Measurements from ENCODE around the gene INSC. TPM values are rescaled to one million over a fixed set of nuclear protein-coding genes. Genes with fewer than 3 reads are reported as not detected.
"Not testable (repeated sequence)": the region's sequence is repeated elsewhere in the genome, so short reads cannot be mapped to it uniquely, and the experiment has no call there.

INSC gene, protein sequence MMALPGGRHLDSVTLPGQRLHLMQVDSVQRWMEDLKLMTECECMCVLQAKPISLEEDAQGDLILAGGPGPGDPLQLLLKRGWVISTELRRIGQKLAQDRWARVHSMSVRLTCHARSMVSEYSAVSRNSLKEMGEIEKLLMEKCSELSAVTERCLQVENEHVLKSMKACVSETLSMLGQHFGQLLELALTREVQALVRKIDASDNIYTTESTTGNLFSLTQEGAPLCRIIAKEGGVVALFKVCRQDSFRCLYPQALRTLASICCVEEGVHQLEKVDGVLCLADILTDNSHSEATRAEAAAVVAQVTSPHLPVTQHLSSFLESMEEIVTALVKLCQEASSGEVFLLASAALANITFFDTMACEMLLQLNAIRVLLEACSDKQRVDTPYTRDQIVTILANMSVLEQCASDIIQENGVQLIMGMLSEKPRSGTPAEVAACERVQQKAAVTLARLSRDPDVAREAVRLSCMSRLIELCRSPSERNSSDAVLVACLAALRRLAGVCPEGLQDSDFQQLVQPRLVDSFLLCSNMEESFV
- polyA plus RNA-seq (2013), result not detected

DNA sequence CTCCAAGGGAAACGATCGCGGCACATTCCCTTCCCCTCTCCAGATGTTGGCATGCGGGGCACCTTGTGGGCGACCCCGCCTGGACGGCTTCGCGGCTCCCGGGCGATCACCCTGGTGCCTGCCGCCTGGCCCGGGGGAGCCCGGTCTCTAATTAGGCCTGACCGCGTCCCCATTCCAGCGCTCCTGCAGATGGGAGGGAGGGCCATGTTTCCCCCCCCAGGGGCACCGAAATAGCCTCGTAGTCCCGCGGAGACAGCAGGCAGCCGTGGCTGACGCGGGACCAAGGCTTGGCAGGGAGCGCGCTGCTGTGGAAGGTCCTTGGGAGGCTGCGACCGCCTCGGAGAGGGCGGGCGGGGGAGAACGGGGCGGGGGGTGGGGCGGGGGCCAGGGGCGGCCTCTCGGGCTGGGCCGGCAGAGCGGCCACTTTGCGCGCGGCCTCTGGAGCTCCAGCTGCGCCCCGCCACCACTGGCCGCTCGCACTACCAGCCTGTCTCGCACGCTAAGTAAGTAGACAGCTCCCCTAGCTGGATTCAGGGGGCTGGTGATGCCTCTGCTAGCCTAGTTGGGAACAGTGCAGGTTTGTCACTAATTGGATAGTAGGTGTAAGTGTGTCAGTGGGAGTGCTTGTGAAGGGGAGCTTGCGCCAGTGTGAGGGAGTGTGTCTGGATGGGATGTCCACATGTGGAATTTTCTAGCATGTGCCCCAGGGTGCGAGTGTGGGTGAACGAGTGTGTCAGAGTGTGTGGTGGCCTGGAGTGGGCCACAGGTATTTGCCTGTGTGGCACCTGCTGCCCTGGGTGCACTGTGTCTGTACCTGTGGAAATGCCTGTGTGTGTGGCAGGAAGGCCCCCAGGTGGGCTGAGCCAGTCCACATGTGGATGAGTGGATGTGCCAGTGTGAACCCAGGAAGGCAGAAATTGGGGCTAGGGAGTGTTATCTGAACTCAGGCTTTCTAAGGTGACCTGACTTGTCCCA is at the start of gene INSC:
TSS of gene INSC (plus strand) at position 423 of the 975 bp plus-strand sequence. CDS start 34,252 bp downstream, outside the sequence.
- H3K27ac ChIP-seq (ENCODE audit: insufficient read depth in 1 of 2, low read depth in 1 of 2, low read length in 2 of 2, poor library complexity in 1 of 2, severe bottlenecking in 2 of 2), result no peak within 1 kb of the TSS
- DNase-seq, result peak in 2 of 3 donors; percentile 38 to 53
- ChIA-PET POLR2A (interaction anchor here (0.6 kb wide), 1 partner anchor 166 kb away, joined by 3 read pairs; no protein-coding TSS in a partner anchor), CTCF (interaction anchor here (0.7 to 7.6 kb wide), 6 partner anchors 12 to 349 kb away, joined by 3 to 89 read pairs (median 6); no protein-coding TSS in a partner anchor)
- peaks cover 5 to 35% (median 17%) of the 10 kb centered on the region in 4 experiments for H3K4me1 ChIP-seq (ENCODE audit: control extremely low read depth in 1 of 4, control insufficient read depth in 4 of 4, insufficient read depth in 4 of 4, low read length in 3 of 4)
- H3K27me3 ChIP-seq (replicated peaks in 2 of 5; ENCODE audit: control insufficient read depth in 4 of 5, insufficient read depth in 5 of 5, low read length in 4 of 5), result peaks cover 0 to 21% (median 3%) of the 10 kb centered on the region in 5 experiments
- H3K4me3 ChIP-seq (ENCODE audit: control insufficient read depth in 1 of 7, extremely low read depth in 1 of 7, insufficient read depth in 4 of 7, low read depth in 2 of 7, low read length in 6 of 7), result peak within 1 kb of the TSS in 4 of 7 experiments; percentile 25 to 69 (median 50)
- WGBS (ENCODE audit: insufficient coverage), result 7% methylated on average over 32 of the region's 50 CpGs
- H3K36me3 ChIP-seq (ENCODE audit: control insufficient read depth in 4 of 4, insufficient read depth in 4 of 4, low read length in 3 of 4), result no peaks in the 10 kb centered on the region
- no peaks in the 10 kb centered on the region for H3K9me3 ChIP-seq (ENCODE audit: control extremely low read depth in 1 of 5, control insufficient read depth in 4 of 5, insufficient read depth in 2 of 5, low read depth in 1 of 5, low read length in 4 of 5)

DNA sequence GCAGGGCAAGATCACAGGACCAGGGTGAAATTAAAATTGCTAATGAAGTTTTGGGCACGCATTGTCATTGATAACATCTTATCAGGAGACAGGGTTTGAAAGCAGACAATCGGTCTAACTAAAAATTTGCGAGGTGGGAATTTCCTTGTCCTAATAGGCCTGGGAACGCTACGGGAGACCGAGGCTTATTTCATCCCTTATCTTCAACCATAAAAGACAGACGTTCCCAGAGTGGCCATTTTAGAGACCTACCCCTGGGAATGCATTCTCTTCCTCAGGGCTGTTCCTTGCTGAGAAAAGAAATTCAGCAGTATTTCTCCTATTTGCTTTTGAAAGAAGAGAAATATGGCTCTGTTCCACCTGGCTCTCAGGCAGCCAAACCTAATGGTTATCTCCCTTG is 45.0 kb upstream of the INSC start:
- H3K4me3 ChIP-seq (ENCODE audit: control insufficient read depth in 1 of 7, extremely low read depth in 1 of 7, insufficient read depth in 4 of 7, low read depth in 2 of 7, low read length in 6 of 7); DNase-seq; H3K27ac ChIP-seq (ENCODE audit: insufficient read depth in 1 of 2, low read depth in 1 of 2, low read length in 2 of 2, poor library complexity in 1 of 2, severe bottlenecking in 2 of 2); H3K36me3 ChIP-seq (ENCODE audit: control insufficient read depth in 4 of 4, insufficient read depth in 4 of 4, low read length in 3 of 4); CTCF ChIA-PET; POLR2A ChIA-PET: not testable (repeated sequence)
- Histone ChIP-seq H3K4me1 (ENCODE audit: control extremely low read depth in 1 of 4, control insufficient read depth in 4 of 4, insufficient read depth in 4 of 4, low read length in 3 of 4) (peaks cover 0 to 18% (median 16%) of the 10 kb centered on the region in 4 experiments), H3K9me3 (ENCODE audit: control extremely low read depth in 1 of 5, control insufficient read depth in 4 of 5, insufficient read depth in 2 of 5, low read depth in 1 of 5, low read length in 4 of 5) (peaks cover 0 to 10% (median 4%) of the 10 kb centered on the region in 5 experiments), H3K27me3 (replicated peaks in 2 of 5; ENCODE audit: control insufficient read depth in 4 of 5, insufficient read depth in 5 of 5, low read length in 4 of 5) (peaks cover 0 to 41% (median 25%) of the 10 kb centered on the region in 5 experiments)
- WGBS (ENCODE audit: insufficient coverage), result 98% methylated on average over 6 of the region's 7 CpGs

DNA sequence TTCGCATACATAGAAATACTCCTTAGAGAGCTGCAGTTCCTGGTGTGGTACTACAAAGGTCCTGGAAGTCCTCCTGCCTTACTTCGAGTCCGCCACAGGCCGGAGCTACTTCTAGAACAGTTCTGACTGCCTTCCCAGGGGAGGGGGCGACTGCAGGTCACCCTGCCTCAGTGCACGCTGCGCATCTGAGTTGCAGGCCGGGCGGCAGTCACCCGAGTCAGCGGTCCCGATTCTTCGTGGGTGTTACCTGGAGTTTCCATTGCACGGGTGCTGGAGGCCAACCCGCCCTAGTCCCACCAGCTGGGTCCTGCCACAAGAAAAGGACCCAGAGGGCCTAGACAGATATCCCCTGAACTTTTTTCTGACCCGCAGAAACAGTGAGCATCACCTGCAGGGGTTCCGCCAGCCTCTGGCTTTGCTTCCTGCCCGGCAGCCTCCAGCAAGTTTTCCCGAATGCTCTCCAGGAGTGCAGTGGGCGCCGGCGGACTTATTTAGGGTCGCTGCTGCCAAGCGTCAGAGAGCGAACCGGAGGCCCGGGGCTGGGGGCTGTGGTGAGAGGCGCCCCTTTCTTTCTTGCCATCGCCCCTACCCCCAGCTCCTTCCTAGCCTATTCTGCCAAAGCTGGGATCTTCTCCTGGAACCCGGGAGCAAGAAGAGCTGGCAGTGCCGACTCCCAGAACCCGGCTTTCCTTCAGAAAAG is 43.0 kb upstream of the INSC start:
- Histone ChIP-seq H3K4me1 (ENCODE audit: control extremely low read depth in 1 of 4, control insufficient read depth in 4 of 4, insufficient read depth in 4 of 4, low read length in 3 of 4) (peaks cover 0 to 20% (median 18%) of the 10 kb centered on the region in 4 experiments), H3K4me3 (ENCODE audit: control insufficient read depth in 1 of 7, extremely low read depth in 1 of 7, insufficient read depth in 4 of 7, low read depth in 2 of 7, low read length in 6 of 7) (no peak overlapping the region), H3K9me3 (ENCODE audit: control extremely low read depth in 1 of 5, control insufficient read depth in 4 of 5, insufficient read depth in 2 of 5, low read depth in 1 of 5, low read length in 4 of 5) (peaks cover 0 to 10% (median 4%) of the 10 kb centered on the region in 5 experiments), H3K27me3 (replicated peaks in 2 of 5; ENCODE audit: control insufficient read depth in 4 of 5, insufficient read depth in 5 of 5, low read length in 4 of 5) (peaks cover 0 to 55% (median 22%) of the 10 kb centered on the region in 5 experiments), H3K27ac (ENCODE audit: insufficient read depth in 1 of 2, low read depth in 1 of 2, low read length in 2 of 2, poor library complexity in 1 of 2, severe bottlenecking in 2 of 2) (no peak overlapping the region), H3K36me3 (ENCODE audit: control insufficient read depth in 4 of 4, insufficient read depth in 4 of 4, low read length in 3 of 4) (no peaks in the 10 kb centered on the region)
- DNase-seq, result no peak
- ChIA-PET CTCF (interaction anchor here (1.6 to 6.9 kb wide), 2 partner anchors 29 to 164 kb away, joined by 3 to 61 read pairs; no protein-coding TSS in a partner anchor), POLR2A (no interaction called here)
- WGBS (ENCODE audit: insufficient coverage), result 93% methylated on average over 29 of the region's 32 CpGs

DNA sequence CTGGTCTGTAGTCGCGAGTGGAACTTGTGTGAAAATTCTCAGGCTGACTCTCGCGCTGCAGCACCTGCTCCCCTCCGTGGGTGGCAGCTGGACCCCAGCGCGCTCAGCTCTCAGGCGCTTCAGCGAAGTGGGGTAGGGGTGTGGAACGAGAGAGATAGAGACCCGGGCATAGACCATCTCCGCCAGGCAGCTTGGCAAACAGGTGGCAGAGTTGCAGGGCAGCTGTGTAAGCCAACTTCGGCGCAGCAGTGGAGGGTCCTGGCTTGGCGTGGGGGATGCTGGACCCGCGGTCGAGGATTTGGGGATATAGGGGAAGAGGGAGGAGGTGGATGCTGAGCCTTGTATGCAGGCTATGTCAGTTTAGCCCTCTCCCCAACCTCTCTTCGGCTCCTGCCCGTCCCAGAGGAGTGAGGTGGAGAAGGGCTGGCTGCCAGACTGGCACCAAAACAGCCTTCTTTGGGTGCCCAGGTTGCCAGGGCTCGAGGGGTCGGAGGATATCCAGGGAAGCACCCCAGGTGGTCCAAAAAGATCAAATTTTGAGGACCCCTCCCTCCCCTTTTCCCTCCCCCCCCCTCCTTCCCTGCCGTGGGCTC is 42.1 kb upstream of the INSC start:
- POLR2A ChIA-PET, result no interaction called here
- Histone ChIP-seq H3K4me1 (ENCODE audit: control extremely low read depth in 1 of 4, control insufficient read depth in 4 of 4, insufficient read depth in 4 of 4, low read length in 3 of 4) (peaks cover 0 to 20% (median 20%) of the 10 kb centered on the region in 4 experiments), H3K9me3 (ENCODE audit: control extremely low read depth in 1 of 5, control insufficient read depth in 4 of 5, insufficient read depth in 2 of 5, low read depth in 1 of 5, low read length in 4 of 5) (peaks cover 0 to 10% (median 4%) of the 10 kb centered on the region in 5 experiments), H3K4me3 (ENCODE audit: control insufficient read depth in 1 of 7, extremely low read depth in 1 of 7, insufficient read depth in 4 of 7, low read depth in 2 of 7, low read length in 6 of 7) (no peak overlapping the region), H3K36me3 (ENCODE audit: control insufficient read depth in 4 of 4, insufficient read depth in 4 of 4, low read length in 3 of 4) (no peaks in the 10 kb centered on the region), H3K27me3 (replicated peaks in 2 of 5; ENCODE audit: control insufficient read depth in 4 of 5, insufficient read depth in 5 of 5, low read length in 4 of 5) (peaks cover 0 to 56% (median 22%) of the 10 kb centered on the region in 5 experiments), H3K27ac (ENCODE audit: insufficient read depth in 1 of 2, low read depth in 1 of 2, low read length in 2 of 2, poor library complexity in 1 of 2, severe bottlenecking in 2 of 2) (no peak overlapping the region)
- CTCF ChIA-PET, result interaction anchor here (1.5 to 6.9 kb wide), 4 partner anchors 28 to 283 kb away, joined by 3 to 61 read pairs (median 18); no protein-coding TSS in a partner anchor
- WGBS (ENCODE audit: insufficient coverage), result 88% methylated on average over 13 of the region's 23 CpGs
- DNase-seq, result no peak

DNA sequence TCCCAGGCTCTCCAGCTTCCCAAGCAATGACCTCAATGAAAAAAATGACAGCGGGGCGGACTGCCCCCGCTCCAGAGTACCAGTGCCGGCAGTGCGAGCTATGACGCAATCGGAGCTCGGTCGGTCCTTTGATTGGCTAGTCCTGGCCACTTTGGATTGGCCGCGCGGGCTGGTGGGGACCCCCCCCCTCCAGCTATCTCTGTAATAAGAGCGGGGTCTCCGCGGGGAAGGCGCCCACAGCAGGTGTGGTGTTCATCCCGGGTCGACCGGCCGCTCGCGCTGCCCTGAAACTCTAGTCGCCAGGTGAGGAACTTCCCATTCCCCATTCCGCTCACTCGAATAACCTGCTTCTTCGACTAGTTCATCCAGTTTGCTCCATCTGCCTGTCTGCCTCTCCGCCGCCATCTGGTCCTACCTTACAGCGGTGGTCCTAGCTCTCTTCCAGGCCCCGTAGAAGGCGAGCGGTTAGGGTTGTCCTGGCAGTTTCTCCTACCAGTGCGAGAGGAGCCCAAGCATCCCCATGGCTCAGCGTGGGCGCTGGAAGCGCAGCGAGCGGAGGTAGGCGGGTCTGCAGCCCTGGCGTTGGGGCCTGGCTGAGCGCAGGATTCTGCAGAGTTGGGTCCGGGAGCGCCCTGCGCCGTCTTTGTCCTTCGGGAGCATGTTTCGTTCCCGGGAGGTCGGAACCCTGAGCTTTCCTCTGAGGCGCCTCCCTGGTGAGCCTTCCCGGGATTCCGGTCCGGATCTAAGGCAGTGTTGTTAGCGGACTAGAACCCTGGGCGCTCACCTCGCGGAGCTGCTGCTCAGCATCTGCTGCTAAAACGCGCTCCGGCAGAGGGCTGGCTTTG is 41.1 kb upstream of the INSC start, which contains the start of gene CALCB:
TSS of gene CALCB (plus strand) at position 233 of the 845 bp plus-strand sequence. CDS start 1,126 bp downstream, outside the sequence.
- WGBS (ENCODE audit: insufficient coverage), result 4% methylated on average over 58 of the region's 60 CpGs
- Histone ChIP-seq H3K27ac (ENCODE audit: insufficient read depth in 1 of 2, low read depth in 1 of 2, low read length in 2 of 2, poor library complexity in 1 of 2, severe bottlenecking in 2 of 2) (no peak within 1 kb of the TSS), H3K4me1 (ENCODE audit: control extremely low read depth in 1 of 4, control insufficient read depth in 4 of 4, insufficient read depth in 4 of 4, low read length in 3 of 4) (peaks cover 0 to 20% (median 20%) of the 10 kb centered on the region in 4 experiments), H3K9me3 (ENCODE audit: control extremely low read depth in 1 of 5, control insufficient read depth in 4 of 5, insufficient read depth in 2 of 5, low read depth in 1 of 5, low read length in 4 of 5) (peaks cover 0 to 7% (median 4%) of the 10 kb centered on the region in 5 experiments), H3K4me3 (ENCODE audit: control insufficient read depth in 1 of 7, extremely low read depth in 1 of 7, insufficient read depth in 4 of 7, low read depth in 2 of 7, low read length in 6 of 7) (peak within 1 kb of the TSS in 5 of 7 experiments; percentile 2 to 43 (median 32)), H3K27me3 (replicated peaks in 2 of 5; ENCODE audit: control insufficient read depth in 4 of 5, insufficient read depth in 5 of 5, low read length in 4 of 5) (peaks cover 0 to 56% (median 22%) of the 10 kb centered on the region in 5 experiments), H3K36me3 (ENCODE audit: control insufficient read depth in 4 of 4, insufficient read depth in 4 of 4, low read length in 3 of 4) (no peaks in the 10 kb centered on the region)
- POLR2A ChIA-PET, result no interaction called here
- DNase-seq, result peak in 2 of 3 donors; percentile 4 to 5
- CTCF ChIA-PET, result interaction anchor here (0.8 to 6.9 kb wide), 8 partner anchors 11 to 793 kb away, joined by 3 to 61 read pairs (median 4); no protein-coding TSS in a partner anchor
